NB4 (cell line): ENCODE results near the gene USH2A.

ENCODE experiments used
- DNase-seq: peaks from one replicate; pipeline ENCODE4 v3.0.0; 2010; ENCODE audit warnings: low read depth
- H3K4me3 ChIP-seq: one replicate; pipeline ENCODE4 v1.5.1; 2011; ENCODE audit warnings: mild to moderate bottlenecking, low read depth, low read length, moderate library complexity
- CTCF ChIP-seq: IDR thresholded peaks from one replicate; pipeline ENCODE4 v1.5.1; 2012; ENCODE audit warnings: low read depth, low read length
- MAX ChIP-seq: IDR thresholded peaks from 2 replicates; pipeline ENCODE4 v1.6.1; 2011; ENCODE audit warnings: low read depth, low read length
- MYC ChIP-seq: IDR thresholded peaks from 2 replicates; pipeline ENCODE4 v1.6.1; 2011; ENCODE audit warnings: low read depth, low read length
- POLR2A ChIP-seq: IDR thresholded peaks from 2 replicates; pipeline ENCODE4 v1.6.1; 2011; ENCODE audit warnings: mild to moderate bottlenecking; ENCODE audit not compliant: insufficient read length; ENCODE audit errors: extremely low read depth

USH2A gene

GRCh38 chr1:215765833-215766232 is 657.4 kb downstream of the USH2A start:
- TF ChIP-seq MYC (no peak), CTCF (no peak), POLR2A (no peak), MAX (no peak)
- H3K4me3 ChIP-seq = no peak overlapping the region
- no peak for DNase-seq

GRCh38 chr1:215761446-215761845 is 661.8 kb downstream of the USH2A start:
- no peak for TF ChIP-seq MAX
- no peak for TF ChIP-seq CTCF
- TF ChIP-seq POLR2A = no peak
- TF ChIP-seq MYC = no peak
- DNase-seq = no peak
- no peak overlapping the region for H3K4me3 ChIP-seq

- DNase-seq = no peak
- TF ChIP-seq CTCF (no peak), MAX (no peak), POLR2A (no peak), MYC (no peak)
- H3K4me3 ChIP-seq = no peak overlapping the region
Observed at GRCh38 chr1:215754112-215754511, 669.1 kb downstream of the USH2A start.

GRCh38 chr1:215749414-215749813 is 673.8 kb downstream of the USH2A start:
- no peak for TF ChIP-seq CTCF
- no peak for TF ChIP-seq MAX
- no peak for TF ChIP-seq MYC
- no peak for TF ChIP-seq POLR2A
- no peak for DNase-seq
- H3K4me3 ChIP-seq = no peak overlapping the region

- DNase-seq = no peak
- TF ChIP-seq POLR2A (no peak), MAX (no peak), CTCF (no peak), MYC (no peak)
- no peak overlapping the region for H3K4me3 ChIP-seq
Observed at GRCh38 chr1:215748431-215748830, 674.8 kb downstream of the USH2A start.

- DNase-seq = no peak
- no peak overlapping the region for H3K4me3 ChIP-seq
- TF ChIP-seq CTCF (no peak), POLR2A (no peak), MAX (no peak), MYC (no peak)
Observed at GRCh38 chr1:215744419-215744818, 678.8 kb downstream of the USH2A start.
